IPS-20b (cell line): ENCODE data around the gene PWP2.

ENCODE experiments used
- H3K27ac ChIP-seq: one replicate; pipeline ENCODE4 v1.5.1; 2013; ENCODE audit warnings: low read length
- H3K27me3 ChIP-seq: 2 replicates; pipeline ENCODE4 v1.6.1; 2013; ENCODE audit warnings: mild to moderate bottlenecking, low read length, inconsistent platforms; ENCODE audit not compliant: insufficient read depth
- H3K36me3 ChIP-seq: 2 replicates; pipeline ENCODE4 v1.6.1; 2013; ENCODE audit warnings: low read depth, mild to moderate bottlenecking, inconsistent platforms, low read length, moderate library complexity; ENCODE audit not compliant: insufficient read depth
- H3K4me1 ChIP-seq: 2 replicates; pipeline ENCODE4 v1.6.1; 2013; ENCODE audit warnings: mild to moderate bottlenecking, control low read depth, inconsistent platforms, low read length, moderate library complexity; ENCODE audit not compliant: insufficient read depth
- H3K4me3 ChIP-seq: 2 replicates; pipeline ENCODE4 v1.5.1; 2013; ENCODE audit warnings: mild to moderate bottlenecking, low read length, inconsistent platforms
- H3K9ac ChIP-seq: 2 replicates; pipeline ENCODE4 v1.6.1; 2013; ENCODE audit warnings: low read depth, mild to moderate bottlenecking, inconsistent platforms, low read length, moderate library complexity
- H3K9me3 ChIP-seq: 2 replicates; pipeline ENCODE4 v1.6.1; 2013; ENCODE audit warnings: mild to moderate bottlenecking, low read depth, low read length, inconsistent platforms; ENCODE audit not compliant: insufficient read depth

PWP2 gene

GRCh38 chr21:44070391-44070790, 36.8 kb upstream of the PWP2 start:
- H3K4me1 ChIP-seq: no peaks in the 10 kb centered on the region
- H3K4me3 ChIP-seq: no peak overlapping the region
- H3K36me3 ChIP-seq: peaks cover 47% of the 10 kb centered on the region
- H3K9me3 ChIP-seq: no peaks in the 10 kb centered on the region
- no peak overlapping the region for H3K27ac ChIP-seq
- H3K27me3 ChIP-seq: no peaks in the 10 kb centered on the region
- no peak overlapping the region for H3K9ac ChIP-seq

GRCh38 chr21:44071359-44072104, 35.7 kb upstream of the PWP2 start:
- H3K9ac ChIP-seq: no peak overlapping the region
- no peak overlapping the region for H3K27ac ChIP-seq
- peaks cover 45% of the 10 kb centered on the region for H3K36me3 ChIP-seq
- no peaks in the 10 kb centered on the region for H3K9me3 ChIP-seq
- H3K4me3 ChIP-seq: no peak overlapping the region
- no peaks in the 10 kb centered on the region for H3K27me3 ChIP-seq
- H3K4me1 ChIP-seq: no peaks in the 10 kb centered on the region

- Histone ChIP-seq H3K9ac (no peak overlapping the region), H3K4me1 (no peaks in the 10 kb centered on the region), H3K36me3 (peaks cover 45% of the 10 kb centered on the region), H3K9me3 (no peaks in the 10 kb centered on the region), H3K27me3 (no peaks in the 10 kb centered on the region), H3K4me3 (no peak overlapping the region), H3K27ac (no peak overlapping the region)
These were observed 35.1 kb upstream of the PWP2 start for GRCh38 chr21:44072111-44072510.

- H3K27me3 ChIP-seq: no peaks in the 10 kb centered on the region
- peaks cover 61% of the 10 kb centered on the region for H3K36me3 ChIP-seq
- H3K4me3 ChIP-seq: no peak overlapping the region
- H3K4me1 ChIP-seq: peaks cover 6% of the 10 kb centered on the region; the same call in 1 of the 2 replicates
- H3K27ac ChIP-seq: no peak overlapping the region
- H3K9me3 ChIP-seq: no peaks in the 10 kb centered on the region
- H3K9ac ChIP-seq: no peak overlapping the region
These were observed 32.8 kb upstream of the PWP2 start for GRCh38 chr21:44074315-44074958.

GRCh38 chr21:44076316-44076715, 30.9 kb upstream of the PWP2 start:
- Histone ChIP-seq H3K9ac (no peak overlapping the region), H3K4me1 (peaks cover 6% of the 10 kb centered on the region; the same call in 1 of the 2 replicates), H3K27ac (no peak overlapping the region), H3K36me3 (peaks cover 72% of the 10 kb centered on the region), H3K9me3 (no peaks in the 10 kb centered on the region), H3K27me3 (no peaks in the 10 kb centered on the region), H3K4me3 (no peak overlapping the region)

- peaks cover 6% of the 10 kb centered on the region; the same call in 1 of the 2 replicates for H3K4me1 ChIP-seq
- no peaks in the 10 kb centered on the region for H3K27me3 ChIP-seq
- H3K9ac ChIP-seq: no peak overlapping the region
- H3K9me3 ChIP-seq: no peaks in the 10 kb centered on the region
- H3K27ac ChIP-seq: no peak overlapping the region
- no peak overlapping the region for H3K4me3 ChIP-seq
- peaks cover 94% of the 10 kb centered on the region for H3K36me3 ChIP-seq
These were observed 28.7 kb upstream of the PWP2 start for GRCh38 chr21:44078411-44078981.

GRCh38 chr21:44079446-44079845, 27.8 kb upstream of the PWP2 start:
- Histone ChIP-seq H3K9me3 (no peaks in the 10 kb centered on the region), H3K36me3 (peaks cover 95% of the 10 kb centered on the region), H3K27me3 (no peaks in the 10 kb centered on the region), H3K9ac (no peak overlapping the region), H3K4me1 (peaks cover 6% of the 10 kb centered on the region; the same call in 1 of the 2 replicates), H3K27ac (no peak overlapping the region), H3K4me3 (no peak overlapping the region)

- Histone ChIP-seq H3K4me3 (no peak overlapping the region), H3K36me3 (peaks cover 95% of the 10 kb centered on the region), H3K9me3 (no peaks in the 10 kb centered on the region), H3K4me1 (peaks cover 6% of the 10 kb centered on the region; the same call in 1 of the 2 replicates), H3K27me3 (no peaks in the 10 kb centered on the region), H3K27ac (no peak overlapping the region), H3K9ac (no peak overlapping the region)
These were observed 27.4 kb upstream of the PWP2 start for GRCh38 chr21:44079846-44080245.

- H3K27me3 ChIP-seq: no peaks in the 10 kb centered on the region
- peaks cover 97% of the 10 kb centered on the region for H3K36me3 ChIP-seq
- no peak overlapping the region for H3K4me3 ChIP-seq
- H3K27ac ChIP-seq: no peak overlapping the region
- no peaks in the 10 kb centered on the region for H3K9me3 ChIP-seq
- peaks cover 6% of the 10 kb centered on the region; the same call in 1 of the 2 replicates for H3K4me1 ChIP-seq
- H3K9ac ChIP-seq: no peak overlapping the region
These were observed 24.4 kb upstream of the PWP2 start for GRCh38 chr21:44082648-44083440.

- Histone ChIP-seq H3K9me3 (no peaks in the 10 kb centered on the region), H3K36me3 (peaks cover 96% of the 10 kb centered on the region), H3K4me1 (peaks cover under 1% of the 10 kb centered on the region; the same call in 1 of the 2 replicates), H3K27ac (no peak overlapping the region), H3K4me3 (no peak overlapping the region), H3K27me3 (no peaks in the 10 kb centered on the region), H3K9ac (no peak overlapping the region)
These were observed 23.4 kb upstream of the PWP2 start for GRCh38 chr21:44083631-44084291.
